GM18867 (cell line): ENCODE data around the gene CLECL1.
"Not testable (repeated sequence)": the region's sequence is repeated elsewhere in the genome, so short reads cannot be mapped to it uniquely, and the experiment has no call there.

Experiments used
- ATAC-seq: cut with Tn5 transposase; IDR thresholded peaks from one replicate; pipeline ENCODE4 v1.9.1; 2021; ENCODE audit warnings: mild to moderate bottlenecking, moderate library complexity; ENCODE audit not compliant: unreplicated experiment

The CLECL1 gene

GRCh38 chr12:9725213-9725870 lies 7.6 kb downstream of the CLECL1 start:
- ATAC-seq = no peak

DNA sequence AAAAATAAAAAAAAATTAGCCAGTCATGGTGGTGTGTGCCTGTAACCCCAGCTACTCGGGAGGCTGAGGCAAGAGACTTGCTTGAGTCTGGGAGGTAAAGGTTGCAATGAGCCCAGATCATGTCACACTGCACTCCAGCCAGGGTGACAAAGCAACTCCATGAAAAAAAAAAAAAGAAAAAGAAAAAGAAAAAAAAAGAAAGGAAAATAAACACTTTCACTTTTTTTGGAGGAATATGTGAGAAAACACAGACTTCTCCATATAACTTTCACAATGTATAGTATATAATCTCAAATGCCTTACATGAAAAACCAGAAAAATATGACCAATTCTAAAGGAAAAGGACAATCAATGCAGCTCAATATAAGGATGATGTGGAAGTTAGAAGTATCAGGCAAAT lies 8.9 kb downstream of the CLECL1 start:
- ATAC-seq = no peak

- ATAC-seq = peak; percentile 61
Observed at GRCh38 chr12:9721394-9722092, 11.4 kb downstream of the CLECL1 start.

DNA sequence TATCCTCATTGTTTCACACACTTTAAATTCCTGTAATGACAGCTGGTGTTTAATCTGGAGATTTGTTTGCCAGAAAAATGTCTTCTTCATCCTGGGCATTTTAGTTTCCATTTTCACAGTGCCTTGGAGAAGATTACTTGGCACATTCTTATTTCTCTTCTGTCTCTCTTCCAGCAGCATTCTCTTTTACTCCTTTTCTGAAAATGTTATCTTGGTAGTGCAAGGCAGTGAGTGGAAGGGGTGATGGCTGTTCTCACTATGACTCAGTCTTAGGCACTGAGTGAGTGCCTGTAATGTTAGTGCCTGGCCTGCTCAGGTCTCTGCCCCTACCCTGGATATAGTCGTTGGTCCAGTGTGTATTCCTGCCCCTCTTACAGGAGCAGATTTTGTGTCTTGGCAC lies 13.1 kb downstream of the CLECL1 start:
- ATAC-seq = no peak

GRCh38 chr12:9718968-9719367 lies 13.9 kb downstream of the CLECL1 start:
- no peak for ATAC-seq

DNA sequence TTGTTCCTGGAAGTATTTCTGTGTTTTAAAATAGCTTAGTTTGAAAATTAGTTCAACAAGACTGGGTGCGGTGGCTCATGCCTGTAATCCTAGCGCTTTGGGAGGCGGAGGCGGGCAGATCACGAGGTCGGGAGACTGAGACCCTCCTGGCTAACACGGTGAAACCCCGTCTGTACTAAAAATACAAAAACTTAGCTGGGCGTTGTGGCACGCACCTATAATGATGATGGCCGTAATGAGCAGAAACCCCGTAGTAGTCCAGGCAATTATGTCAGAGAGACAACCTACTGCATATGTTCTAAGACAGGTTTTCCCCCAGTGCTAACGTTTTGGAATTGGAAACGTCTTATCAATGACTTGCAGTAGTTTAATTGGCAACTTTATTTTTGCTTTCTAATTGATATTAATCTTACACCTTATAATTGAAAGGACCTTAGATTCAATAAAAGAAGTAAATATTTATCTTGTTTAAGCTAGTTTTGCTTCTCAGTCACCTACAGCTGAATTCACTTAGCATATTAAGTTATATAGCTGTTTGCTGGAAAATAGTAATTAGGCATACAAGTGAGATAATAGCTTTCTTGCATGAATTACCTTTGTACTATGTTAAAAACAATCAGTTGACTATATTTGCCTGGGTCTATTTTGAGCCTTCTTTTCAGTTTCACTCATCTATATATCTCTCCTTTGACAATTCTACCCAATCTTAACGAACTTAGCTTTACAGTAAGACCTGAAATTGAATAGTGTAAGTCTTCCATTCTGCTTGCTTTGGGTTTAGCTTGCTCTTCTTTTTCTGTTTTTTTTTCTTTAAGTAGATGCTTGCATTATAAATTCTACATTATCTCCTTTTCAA lies 15.6 kb downstream of the CLECL1 start:
- ATAC-seq = no peak

DNA sequence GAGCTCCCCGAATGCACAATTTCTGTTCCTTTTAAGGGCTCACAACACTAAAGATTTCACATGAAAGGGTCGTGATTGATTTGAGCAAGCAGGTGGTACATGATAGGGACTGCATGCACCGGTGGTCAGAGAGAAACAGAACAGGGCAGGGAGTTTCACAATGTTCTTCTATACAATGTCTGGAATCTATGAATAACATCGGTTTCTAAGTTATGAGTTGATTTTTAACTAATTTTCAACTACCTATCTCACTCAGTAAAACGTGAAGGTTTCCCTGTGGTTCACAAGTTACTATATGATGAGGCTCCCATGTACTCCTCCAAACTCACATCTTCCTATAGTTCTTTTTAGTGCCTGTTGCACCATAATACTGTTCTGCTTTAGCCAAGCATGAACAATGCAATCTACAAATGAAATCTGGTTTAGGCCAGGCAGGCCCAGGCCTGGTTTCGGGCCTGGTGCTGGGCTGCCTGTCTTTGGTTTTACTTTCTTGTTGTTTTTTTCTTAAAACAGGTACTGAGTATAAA lies 19.8 kb downstream of the CLECL1 start:
- ATAC-seq = peak; percentile 69

GRCh38 chr12:9711664-9712063 lies 21.2 kb downstream of the CLECL1 start:
- no peak for ATAC-seq

- ATAC-seq = no peak
Observed at GRCh38 chr12:9710584-9711375, 22.1 kb downstream of the CLECL1 start.

DNA sequence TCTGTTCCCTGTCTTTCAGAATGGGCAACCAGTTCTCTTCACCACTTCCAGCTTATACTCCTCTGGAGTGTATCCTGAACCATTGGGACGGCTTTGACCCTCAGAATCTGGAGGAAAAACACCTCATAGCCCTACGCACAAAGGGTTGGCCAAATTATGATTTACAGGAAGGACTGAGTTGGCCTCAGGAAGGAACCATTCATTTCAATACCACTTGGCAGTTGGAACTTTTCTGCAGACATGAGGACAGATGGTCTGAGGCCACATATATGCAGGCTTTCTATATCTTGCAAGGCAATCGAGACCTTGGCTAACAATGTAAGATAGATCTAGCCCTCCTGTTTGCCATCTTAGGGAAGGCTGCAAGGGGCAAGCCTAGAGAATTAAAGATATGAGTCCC lies 24.0 kb downstream of the CLECL1 start:
- ATAC-seq = no peak

DNA sequence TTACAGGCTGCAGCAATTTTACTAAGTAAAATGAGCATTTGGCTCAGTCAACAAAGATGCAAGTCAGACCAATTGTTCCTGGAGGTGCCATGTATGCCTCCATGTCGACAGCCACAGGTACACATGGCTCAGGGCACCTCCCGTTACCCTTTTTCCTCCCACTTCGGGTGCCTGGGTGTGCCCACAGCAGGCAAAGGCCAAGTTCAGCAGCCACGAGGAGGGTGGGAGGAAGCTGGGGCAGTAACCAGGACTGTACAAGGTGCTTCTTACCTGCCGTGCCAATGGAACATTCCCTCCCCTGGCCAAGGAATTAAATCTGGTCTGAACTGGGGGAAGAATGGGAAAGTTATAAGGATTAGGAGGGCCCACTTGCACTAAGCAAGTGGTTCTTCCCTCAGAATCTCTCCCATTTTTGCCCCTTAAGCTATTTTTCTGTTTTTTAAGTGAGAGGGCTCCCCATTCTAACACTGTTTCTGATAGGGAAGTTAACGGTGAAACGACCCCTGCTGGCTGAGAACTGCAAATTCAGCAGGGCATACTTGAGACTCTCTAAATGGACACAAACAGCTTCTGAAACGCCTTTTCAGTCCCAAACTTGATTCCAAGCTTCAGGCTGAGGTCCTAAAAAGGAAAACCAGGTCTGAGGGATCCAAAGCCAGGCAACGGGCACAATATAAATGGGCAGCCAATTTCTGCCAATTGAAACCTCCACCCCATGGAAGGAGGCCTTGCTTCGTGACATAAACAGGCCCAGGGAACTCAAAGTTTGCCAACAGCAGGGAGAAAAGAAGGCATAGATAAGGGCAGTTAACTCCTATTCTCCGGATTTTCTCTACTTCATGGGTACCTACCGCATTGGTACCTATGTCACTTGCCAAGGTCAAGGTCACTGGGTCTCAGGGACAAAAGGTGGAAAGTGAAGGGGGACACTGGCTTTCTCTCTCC lies 24.8 kb downstream of the CLECL1 start:
- ATAC-seq = peak; percentile 49

GRCh38 chr12:9707356-9707755 lies 25.5 kb downstream of the CLECL1 start:
- ATAC-seq = no peak

DNA sequence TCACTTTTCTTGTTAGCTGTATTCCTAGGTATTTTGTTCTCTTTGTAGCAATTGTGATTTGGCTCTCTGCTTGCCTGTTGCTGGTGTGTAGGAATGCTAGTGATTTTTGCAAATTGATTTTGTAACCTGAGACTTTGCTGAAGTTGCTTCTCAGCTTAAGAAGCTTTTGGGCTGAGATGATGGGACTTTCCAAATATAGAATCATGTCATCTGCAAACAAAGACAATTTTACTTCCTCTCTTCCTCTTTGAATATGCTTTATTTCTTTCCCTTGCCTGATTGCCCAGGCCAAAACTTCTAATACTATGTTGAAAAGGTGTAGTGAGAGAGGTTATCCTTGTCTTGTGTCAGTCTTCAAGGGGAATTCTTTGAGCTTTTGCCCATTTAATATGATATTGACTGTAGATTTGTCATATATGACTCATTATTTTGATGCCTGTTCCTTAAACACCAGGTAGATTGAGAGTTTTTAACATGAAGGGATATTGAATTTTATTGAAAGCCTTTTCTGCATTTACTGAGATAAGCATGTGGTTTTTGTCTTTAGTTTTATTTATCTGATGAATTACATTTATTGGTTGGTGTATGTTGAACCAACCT lies 26.7 kb downstream of the CLECL1 start:
- no peak for ATAC-seq

DNA sequence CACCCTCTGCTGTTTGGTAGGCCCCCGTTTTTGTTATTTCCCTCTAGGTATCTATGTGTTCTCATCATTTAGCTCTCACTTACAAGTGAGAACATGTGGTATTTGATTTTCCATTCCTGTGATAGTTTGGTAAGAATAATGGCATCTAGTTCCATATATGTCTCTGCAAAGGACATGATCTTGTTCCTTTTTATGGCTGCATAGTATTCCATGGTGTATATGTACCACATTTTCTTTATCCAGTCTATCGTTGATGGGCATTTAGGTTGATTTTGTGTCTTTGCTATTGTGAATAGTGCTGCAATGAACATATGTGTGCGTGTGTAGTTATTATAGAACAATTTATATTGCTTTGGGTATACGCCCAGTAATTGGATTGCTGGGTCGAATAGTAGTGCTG lies 28.3 kb downstream of the CLECL1 start:
- not testable (repeated sequence) for ATAC-seq

DNA sequence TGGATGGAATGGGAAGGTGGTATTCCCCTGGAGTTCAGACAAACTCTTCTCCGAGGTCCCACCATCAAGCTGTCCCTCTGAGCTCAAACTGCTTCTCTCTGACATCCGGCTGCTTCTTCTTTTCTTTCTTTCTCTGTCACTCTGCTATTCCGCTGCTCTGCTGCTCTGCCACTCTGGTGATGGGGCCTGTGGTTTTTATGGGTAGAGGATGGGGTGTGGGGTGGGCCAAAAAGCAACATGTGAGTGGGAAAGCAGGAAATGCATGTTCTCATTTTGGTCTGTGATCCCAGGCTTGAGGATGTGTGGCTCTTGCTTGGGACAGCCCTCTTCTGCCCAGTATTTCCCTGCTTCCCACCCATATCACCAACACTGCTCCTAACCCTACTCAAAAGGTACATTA lies 30.6 kb downstream of the CLECL1 start:
- ATAC-seq = no peak

DNA sequence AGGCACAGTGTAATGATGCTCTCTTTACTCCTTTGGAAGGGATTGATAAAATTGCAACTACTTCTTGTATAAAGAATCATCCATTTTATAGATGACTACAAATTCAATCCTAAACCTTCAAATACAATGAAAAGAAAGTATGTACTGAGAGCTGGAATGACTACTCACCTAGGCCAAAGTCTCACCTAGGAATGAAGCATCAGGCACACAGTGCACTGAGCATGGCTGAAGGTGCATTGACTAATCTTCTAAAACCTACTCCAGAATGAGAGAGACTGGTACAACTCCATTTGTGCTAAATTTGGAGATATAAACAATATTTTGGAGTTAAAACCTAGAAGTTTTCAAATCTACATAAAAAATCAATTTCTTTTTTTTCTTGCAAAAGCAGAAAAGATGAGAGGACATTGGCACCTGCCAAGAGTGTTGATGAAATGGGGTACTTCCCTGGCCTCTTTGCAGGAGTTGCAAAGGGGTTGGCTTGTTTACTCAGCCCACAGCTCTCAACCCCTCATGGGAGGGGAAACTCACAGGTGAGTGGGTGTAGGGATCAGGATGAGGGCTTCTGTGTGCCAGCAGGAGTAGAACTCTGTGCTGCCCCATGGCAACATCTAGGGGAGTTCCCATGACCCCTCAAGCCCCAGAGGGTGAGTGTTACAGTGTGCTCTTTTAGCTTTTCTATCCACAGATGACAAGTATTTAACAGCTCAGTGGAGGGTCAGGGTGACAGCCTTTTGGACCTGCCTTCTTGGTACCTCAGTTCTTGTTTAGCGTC lies 31.3 kb downstream of the CLECL1 start:
- no peak for ATAC-seq

GRCh38 chr12:9700606-9700956 lies 32.3 kb downstream of the CLECL1 start:
- no peak for ATAC-seq

DNA sequence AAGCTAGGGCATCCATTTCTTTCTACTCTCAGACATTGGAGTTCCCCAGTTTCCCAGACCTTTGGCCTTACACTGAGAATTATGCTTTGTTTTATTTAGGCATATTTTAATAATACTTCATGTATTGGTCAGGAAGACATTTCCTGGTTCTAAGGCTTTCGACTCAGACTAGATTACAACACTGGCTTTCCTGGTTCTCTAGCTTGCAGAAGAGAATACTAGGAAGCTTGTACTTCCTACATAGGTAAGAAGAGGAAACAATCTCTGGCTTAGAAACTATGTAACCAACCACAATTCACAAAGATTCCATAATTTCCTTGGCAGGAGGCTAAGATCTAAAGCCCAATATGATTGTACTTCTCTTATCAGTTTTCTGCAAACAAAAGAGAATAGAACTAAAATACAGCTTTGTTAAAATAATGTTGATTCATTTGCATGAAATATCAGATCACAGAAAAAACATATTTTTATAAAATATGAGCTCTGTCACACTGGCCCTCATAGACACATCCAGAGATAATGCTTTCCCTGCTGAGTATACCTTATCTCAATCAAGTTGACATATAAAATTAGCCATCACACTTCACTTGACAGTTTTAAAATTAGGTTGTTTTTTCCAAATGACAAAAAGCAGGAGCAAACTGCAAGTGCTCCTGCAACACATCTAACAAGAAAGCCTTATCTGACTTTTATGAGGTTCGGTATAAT lies 32.8 kb downstream of the CLECL1 start:
- no peak for ATAC-seq
